Skin epidermis (tissue), 12 donors: ENCODE measurements around the gene WWOX.

ENCODE experiments used
- H3K27ac ChIP-seq, 21 experiments: fragments of 200-600 bp; sonication (generic) in 11 of 21; one replicate each; pipeline ENCODE4 v1.5.0; 2020; ENCODE audit warnings: mild to moderate bottlenecking in 3 of 21, inconsistent platforms in 2 of 21, moderate library complexity in 2 of 21
- H3K4me3 ChIP-seq, 7 experiments: fragments of 200-600 bp; sonication (generic) in 2 of 7; one replicate each; pipeline ENCODE4 v1.5.0; 2020; ENCODE audit warnings: inconsistent platforms in 2 of 7, mild to moderate bottlenecking in 2 of 7, moderate library complexity in 1 of 7

WWOX gene

DNA sequence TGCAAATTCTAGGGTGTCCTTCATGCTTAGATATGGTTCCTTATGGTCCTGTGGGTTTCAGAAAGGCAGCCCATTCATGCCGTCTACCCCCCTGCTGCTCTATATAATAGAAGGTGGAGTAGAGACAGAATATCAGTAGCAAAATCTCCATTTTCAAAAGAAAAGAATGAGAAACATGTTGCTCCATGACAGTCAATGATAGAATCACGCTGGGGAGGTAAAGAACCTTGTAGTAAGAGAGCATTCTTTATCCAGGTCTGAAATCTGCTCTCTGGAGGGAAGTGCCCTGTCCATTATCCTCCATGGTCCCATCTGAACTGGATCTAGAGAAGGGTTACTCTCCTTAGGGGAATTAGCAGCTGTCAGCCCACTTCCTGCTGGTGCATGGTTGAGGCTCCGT, 272.8 kb downstream of the WWOX start:
- Histone ChIP-seq H3K4me3 (no peak overlapping the region), H3K27ac (no peak overlapping the region)

GRCh38 chr16:78375055-78375679, 275.7 kb downstream of the WWOX start:
- Histone ChIP-seq H3K27ac (no peak overlapping the region), H3K4me3 (no peak overlapping the region)

GRCh38 chr16:78376452-78376851, 277.0 kb downstream of the WWOX start:
- no peak overlapping the region for H3K4me3 ChIP-seq
- H3K27ac ChIP-seq: no peak overlapping the region

GRCh38 chr16:78377312-78377711, 277.9 kb downstream of the WWOX start:
- Histone ChIP-seq H3K4me3 (no peak overlapping the region), H3K27ac (no peak overlapping the region)

GRCh38 chr16:78381060-78381459, 281.6 kb downstream of the WWOX start:
- H3K4me3 ChIP-seq: no peak overlapping the region
- no peak overlapping the region for H3K27ac ChIP-seq

GRCh38 chr16:78383118-78383517, 283.7 kb downstream of the WWOX start:
- Histone ChIP-seq H3K27ac (no peak overlapping the region), H3K4me3 (no peak overlapping the region)

DNA sequence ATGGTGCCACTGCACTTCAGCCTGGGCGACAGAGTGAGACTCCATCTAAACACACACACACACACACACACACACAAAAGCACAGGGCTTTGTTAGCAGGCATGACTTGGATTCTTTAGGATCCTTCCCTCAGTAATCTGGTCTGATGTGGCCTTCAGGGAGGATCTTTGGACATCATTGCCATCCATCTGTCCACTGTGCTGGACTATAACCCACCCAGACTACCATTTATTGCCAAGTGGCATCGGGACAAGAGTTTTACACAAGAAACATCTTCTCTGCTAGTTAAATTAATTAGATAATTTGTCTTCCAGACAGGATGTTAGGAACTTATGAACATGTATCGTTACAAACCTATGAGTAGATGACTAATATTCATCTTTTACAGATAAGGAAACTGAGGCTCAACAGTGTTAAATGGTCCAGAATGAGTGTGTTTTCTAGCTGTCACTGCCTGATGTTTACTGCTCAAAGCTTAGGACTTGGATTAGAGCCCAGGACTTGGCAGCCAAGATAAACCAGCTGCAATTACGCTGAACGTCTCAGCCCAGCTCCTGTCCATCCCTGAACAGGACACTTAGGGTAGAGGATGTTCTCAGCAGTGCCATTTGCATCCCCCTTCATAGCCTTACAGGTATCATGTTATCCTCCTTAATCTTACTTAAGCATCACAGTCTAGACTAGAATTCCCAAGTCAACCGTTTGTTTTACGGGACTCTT, 285.8 kb downstream of the WWOX start:
- Histone ChIP-seq H3K4me3 (no peak overlapping the region), H3K27ac (no peak overlapping the region)

- H3K27ac ChIP-seq: no peak overlapping the region
These were observed 287.3 kb downstream of the WWOX start for GRCh38 chr16:78386557-78387324.

DNA sequence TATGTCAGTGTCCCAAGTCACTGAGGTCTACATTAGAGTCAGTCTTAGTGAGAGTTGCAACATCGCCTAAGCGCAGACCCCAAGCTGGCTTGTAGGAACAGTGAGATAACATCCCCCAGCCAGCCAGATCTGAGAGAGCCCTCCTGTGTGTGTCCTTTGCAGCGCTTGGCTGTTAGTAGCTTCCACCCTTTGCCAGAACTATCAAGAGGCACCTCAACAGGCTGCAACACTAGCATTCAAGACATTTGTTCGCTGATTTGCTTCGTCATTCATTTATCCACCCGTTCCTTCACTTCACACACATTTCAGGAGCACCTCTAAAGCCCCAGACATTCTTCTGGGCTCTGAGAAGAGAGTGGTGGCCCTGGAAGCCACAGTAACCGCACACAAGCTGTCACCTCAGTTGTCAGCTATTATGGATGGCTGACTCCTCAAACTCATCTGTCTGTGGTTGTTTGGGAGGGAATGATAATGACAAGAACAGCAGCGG, 289.6 kb downstream of the WWOX start:
- no peak overlapping the region for H3K27ac ChIP-seq
- no peak overlapping the region for H3K4me3 ChIP-seq

More at GRCh38 chr16:78386557-78387324, 287.3 kb downstream of the WWOX start:
- no peak overlapping the region for H3K4me3 ChIP-seq

- Histone ChIP-seq H3K4me3 (no peak overlapping the region), H3K27ac (no peak overlapping the region)
These were observed 290.6 kb downstream of the WWOX start for GRCh38 chr16:78390092-78390491.

GRCh38 chr16:78390508-78391324, 291.3 kb downstream of the WWOX start:
- no peak overlapping the region for H3K27ac ChIP-seq
- no peak overlapping the region for H3K4me3 ChIP-seq

- Histone ChIP-seq H3K4me3 (no peak overlapping the region), H3K27ac (no peak overlapping the region)
These were observed 293.2 kb downstream of the WWOX start for GRCh38 chr16:78392585-78393195.

GRCh38 chr16:78395035-78395434, 295.6 kb downstream of the WWOX start:
- Histone ChIP-seq H3K4me3 (no peak overlapping the region), H3K27ac (no peak overlapping the region)

DNA sequence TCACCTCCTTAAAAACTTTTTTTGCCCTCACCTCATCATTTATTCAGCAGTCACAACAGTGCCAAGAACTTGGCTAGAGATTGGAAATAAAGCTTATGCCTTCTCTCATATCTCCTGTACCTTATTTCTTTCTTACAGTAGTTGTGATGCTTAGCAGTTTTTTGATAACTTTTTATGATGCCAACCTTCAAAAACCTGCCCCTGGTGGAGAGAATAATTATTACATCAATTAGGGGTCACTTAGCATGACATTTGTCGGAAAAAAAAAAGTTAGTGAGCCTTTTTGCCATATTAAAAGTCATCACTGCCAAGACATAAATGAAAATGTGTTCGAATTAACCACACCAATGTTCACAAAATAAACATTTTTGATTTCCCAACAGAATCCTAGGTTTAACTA, 296.6 kb downstream of the WWOX start:
- Histone ChIP-seq H3K27ac (no peak overlapping the region), H3K4me3 (no peak overlapping the region)

- Histone ChIP-seq H3K27ac (no peak overlapping the region), H3K4me3 (no peak overlapping the region)
These were observed 297.2 kb downstream of the WWOX start for GRCh38 chr16:78396673-78397072.

GRCh38 chr16:78399384-78399783, 299.9 kb downstream of the WWOX start:
- H3K27ac ChIP-seq: no peak overlapping the region
- H3K4me3 ChIP-seq: no peak overlapping the region

GRCh38 chr16:78402833-78403232, 303.4 kb downstream of the WWOX start:
- H3K27ac ChIP-seq: no peak overlapping the region
- H3K4me3 ChIP-seq: no peak overlapping the region

DNA sequence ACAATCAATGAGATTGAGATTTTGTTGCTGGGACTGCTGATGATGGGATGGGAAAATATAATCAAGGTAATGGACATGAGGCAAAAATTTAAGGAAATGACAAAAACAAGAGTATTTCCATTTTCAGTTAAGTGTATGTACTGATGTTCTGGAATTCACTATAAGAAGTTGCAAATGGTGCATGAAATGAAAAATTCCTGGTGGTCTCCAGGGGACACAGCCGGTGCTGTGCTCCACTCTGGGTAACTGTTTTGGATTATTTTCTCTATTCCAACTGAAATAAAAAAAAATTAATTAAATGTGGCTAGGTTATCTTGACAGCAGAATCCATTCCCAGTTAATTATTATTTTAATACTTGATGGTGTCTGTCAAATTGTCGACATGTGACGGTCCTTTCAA, 305.6 kb downstream of the WWOX start:
- no peak overlapping the region for H3K4me3 ChIP-seq
- no peak overlapping the region for H3K27ac ChIP-seq

DNA sequence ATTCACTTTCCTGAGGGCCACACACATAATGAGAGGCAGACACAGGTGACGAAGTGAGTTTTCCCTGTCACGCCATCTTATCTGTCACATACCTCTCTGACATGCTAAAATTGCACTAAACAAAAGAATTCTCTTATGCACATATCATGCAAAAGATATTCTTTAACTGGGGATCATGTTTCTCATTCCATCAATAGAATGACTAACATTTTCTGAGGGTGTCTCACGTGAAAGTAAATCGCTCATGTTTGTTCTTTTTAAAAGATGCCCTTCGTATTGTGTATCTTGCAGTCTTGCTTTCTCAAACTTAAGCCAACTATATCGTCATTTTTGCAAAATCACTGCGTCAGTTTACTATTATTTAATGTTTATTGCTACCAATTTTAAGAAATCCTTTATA, 306.4 kb downstream of the WWOX start:
- no peak overlapping the region for H3K27ac ChIP-seq

GRCh38 chr16:78407191-78407590, 307.7 kb downstream of the WWOX start:
- Histone ChIP-seq H3K27ac (no peak overlapping the region), H3K4me3 (no peak overlapping the region)

More for the DNA sequence above, 306.4 kb downstream of the WWOX start:
- H3K4me3 ChIP-seq: no peak overlapping the region
